NCI-H146 (cell line): ENCODE results near the gene STARD9.
A peak's percentile ranks its signal among the peaks of the same experiment; 100 is the strongest.
"Not testable (repeated sequence)": the region's sequence is repeated elsewhere in the genome, so short reads cannot be mapped to it uniquely, and the experiment has no call there.

Experiments used
- DNase-seq: peaks from one replicate; lab custom pipeline; 2025; lab: John Stamatoyannopoulos, UW

Gene STARD9

DNA sequence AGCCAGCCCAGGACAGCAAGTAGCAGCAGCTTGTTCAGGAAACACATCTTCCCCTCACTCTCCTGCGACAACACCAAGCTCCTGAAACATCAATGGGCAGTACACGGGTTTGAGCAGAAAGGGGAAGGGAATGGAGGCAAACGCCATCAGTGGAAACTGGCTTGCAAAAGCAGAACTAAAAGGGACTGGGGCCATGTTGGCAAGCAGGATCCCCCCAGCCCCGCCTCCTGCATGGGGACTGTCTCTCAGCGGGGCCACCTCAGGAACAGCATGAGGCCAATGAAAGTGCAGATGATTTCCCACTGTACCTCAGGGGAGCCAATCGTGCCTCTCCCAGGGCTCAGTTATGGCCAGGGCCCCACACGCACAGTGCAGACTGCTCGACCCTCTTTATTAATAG, 154.7 kb downstream of the STARD9 start:
- DNase-seq, result no peak

DNA sequence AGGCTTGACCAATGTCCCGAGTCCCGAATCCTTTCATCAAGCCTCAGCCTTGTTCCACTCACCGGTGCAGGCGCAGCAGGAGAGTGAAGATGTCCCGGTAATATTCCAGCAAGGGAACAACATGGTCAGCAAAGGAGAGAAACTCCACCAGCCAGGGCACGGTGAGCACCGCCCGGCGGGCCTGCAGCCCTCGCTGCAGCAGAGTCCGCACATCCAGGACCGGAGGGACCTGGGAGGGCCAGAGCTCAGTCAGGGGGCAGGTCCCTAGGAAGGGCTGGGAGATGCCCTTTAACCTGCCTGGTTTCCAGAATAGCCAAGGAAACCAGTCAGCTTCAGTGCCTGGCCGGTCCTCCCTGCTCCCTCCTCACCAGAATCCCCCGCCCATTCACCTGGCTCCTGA, 155.1 kb downstream of the STARD9 start:
- no peak for DNase-seq

DNA sequence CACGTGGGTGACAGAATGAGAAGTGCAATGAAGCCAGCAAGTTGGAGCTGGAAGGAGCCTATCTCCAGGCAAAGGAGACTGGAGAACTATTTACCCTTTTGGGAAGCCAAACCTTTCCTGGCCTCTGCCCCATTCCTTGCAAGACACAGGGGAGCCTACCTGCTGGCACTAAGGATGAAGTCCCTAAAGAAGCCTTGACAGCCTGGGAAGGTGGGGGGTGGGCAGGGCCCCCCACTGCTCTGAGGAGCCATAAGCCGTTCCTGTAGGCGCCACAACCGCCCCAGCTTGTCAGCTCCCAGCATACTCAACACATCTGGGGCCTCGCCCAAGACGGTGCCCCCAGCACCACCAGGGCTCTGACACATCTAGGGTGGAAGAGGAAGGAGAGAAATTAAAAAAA, 156.1 kb downstream of the STARD9 start:
- no peak for DNase-seq

- DNase-seq, result no peak
Observed at GRCh38 chr15:42732095-42732827, 156.9 kb downstream of the STARD9 start.

DNA sequence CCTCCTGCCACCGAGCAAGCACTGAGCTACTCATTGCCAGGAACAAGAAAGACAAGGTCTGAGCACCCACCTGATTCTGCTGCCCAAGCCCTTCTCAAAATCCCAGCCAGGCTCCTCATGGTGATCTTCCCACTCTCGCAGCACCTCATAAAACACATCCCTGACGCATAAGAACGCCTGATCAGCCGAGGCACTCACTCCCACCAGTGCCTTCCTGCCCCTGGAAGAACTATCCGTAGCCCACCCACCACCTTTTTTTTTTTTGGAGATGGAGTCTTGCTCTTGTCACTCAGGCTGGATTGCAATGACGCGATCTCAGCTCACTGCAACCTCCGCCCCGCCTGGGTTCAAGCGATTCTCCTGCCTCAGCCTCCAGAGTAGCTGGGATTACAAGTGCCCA, 157.6 kb downstream of the STARD9 start:
- no peak for DNase-seq

- no peak for DNase-seq
Observed at GRCh38 chr15:42734076-42734672, 158.8 kb downstream of the STARD9 start.

DNA sequence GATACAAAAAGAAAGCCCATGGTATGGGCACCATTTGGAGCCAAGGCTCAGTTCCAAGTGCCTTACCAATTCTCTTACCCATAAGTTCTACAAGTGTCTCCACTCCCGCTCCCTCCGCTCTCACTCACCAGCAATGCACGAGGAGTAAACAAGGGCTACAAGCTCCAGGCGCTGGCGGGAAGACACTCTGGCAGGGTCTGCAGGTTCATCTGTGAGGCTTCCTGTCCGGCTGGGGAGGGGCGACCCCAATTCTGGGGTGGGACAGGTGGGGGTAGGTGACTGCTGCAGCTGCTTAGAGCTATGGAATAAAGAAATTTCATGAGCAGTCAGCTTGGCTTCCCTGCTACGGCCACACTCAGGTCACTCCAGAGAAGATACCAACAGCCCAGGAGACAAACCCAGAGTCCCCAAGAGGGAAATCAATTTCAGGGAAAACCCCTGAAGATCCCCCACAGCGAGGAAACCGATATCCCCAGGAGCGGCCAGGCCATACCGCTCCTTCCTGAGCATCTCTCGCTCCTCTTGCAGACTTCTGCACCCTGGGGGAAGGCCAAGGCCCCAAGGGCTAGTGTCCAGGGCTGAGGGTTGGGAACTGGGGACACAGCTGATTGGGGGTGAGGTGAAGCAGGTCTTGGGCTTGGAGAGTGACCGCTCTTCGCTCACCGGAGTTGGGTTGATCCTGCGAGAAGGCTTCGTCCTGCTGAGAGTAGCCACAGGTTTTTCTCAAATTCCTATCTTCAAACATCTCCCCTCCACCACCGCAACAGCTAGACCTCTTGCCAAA, 160.2 kb downstream of the STARD9 start:
- DNase-seq, result no peak

GRCh38 chr15:42736178-42736792, 160.9 kb downstream of the STARD9 start:
- DNase-seq, result peak; percentile 20

DNA sequence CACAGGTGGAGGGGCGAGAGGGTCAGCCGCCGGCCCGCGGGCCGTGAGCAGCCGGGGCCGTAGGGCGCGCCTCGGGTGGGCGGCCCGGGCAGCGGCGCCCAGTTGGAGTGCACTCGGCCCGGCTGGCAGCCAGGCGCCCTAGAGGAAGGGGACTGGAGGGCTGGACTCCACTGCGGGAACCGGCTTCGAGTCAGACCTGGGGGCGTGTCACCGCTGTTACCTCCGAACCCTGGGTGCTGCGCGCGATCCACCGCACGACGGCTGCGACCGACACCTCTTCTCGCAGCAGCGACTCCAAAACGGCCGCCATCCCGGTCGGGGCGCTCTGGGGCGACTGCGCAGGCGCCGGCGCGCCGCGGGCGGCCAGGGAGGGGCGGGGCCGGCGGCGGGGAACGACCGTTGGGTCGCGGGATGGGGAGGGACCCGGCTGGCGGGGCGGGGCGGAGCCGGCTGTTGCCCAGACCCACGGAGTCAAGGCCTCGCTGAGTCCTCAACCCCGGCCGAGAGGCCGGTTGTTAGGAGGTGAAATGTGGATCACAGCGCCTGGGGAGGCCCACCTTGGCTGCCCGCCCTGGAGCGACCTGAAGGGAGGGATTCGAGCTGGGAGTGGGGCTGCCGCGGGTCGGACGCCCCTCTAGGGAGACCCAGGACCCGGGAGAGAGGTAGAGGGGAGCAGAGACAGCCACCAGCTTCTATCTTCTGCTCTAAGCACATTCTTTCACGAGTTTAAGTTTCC, 161.6 kb downstream of the STARD9 start, which contains the start of gene CDAN1:
TSS of gene CDAN1 (minus strand) at position 336 of the 736 bp plus-strand sequence. CDS start at position 310, 26 bp downstream.
- DNase-seq, result peak; percentile 75

DNA sequence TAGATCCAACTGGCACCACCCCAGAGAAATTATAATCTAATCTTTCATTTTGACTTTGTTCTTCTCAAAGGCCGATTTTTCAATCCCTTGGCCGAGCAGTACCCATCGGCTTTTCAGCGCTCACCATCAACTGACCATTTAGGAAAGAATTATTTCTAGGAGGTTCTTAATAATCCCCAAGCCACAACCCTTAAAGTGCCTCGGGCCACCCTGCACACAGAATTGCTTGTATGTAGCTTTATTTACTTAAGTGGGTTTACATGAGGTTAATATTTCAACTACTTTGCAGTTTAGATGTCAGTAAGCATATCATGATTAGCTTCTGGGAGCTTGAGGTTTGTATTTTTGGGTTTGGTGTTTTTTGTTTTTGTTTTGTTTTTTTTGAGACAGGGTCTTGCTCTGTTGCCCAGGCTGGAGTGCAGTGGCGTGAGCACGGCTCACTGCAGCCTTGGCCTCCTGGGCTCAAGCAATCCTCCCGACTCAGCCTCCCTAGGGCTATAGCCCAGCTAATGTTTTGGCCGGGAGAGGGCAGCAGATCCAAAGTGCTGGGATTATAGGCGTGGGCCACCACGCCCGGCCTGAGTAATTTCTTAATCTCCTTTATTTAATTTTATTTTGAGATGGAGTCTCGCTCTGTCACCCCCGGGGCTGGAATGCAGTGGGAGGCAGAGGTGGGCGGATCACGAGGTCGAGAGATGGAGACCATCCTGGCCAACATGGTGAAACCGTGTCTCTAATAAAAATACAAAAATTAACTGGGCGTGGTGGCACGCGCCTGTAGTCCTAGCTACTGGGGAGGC, 162.3 kb downstream of the STARD9 start:
- DNase-seq, result peak; percentile 3

GRCh38 chr15:42741710-42742109, 166.3 kb downstream of the STARD9 start:
- DNase-seq, result no peak

DNA sequence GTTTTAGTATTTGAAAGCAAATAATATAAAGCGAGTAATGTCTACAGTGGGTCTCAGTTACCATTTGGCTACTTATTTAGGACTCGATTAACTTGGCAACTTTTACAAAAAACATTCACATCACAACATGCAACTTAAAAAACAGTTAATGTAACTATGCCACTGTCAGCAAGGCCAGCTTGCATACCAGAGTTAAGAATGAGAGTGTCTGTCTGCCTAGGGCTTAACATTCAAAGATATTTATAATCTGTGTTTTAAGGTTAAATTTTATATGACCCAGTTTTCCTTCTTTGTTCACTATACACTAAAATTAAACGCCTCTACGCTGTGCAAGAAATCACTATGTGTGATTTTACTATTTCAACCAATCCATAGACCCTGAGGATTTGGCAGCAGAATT, 166.7 kb downstream of the STARD9 start:
- DNase-seq, result no peak

DNA sequence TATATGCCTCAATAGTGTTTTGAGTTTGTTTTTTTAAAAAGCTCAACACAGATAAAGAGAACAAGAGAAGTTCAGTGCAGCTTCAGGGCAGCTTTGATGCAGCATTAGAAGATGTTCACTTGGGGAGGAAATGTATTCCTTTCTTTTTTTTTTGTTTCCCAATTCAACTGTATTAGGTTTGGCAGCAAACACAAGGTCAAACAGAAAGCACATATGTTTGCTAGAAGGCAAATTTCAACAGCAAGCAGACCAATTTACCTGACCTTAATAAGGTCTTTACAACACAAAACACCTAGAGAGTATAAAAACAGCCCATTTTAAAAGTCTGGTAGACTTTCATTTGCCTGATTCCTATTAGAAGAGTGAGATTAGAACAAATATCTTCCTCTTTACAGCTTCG, 168.8 kb downstream of the STARD9 start:
- no peak for DNase-seq

GRCh38 chr15:42749266-42749665, 173.9 kb downstream of the STARD9 start:
- no peak for DNase-seq

- no peak for DNase-seq
Observed at GRCh38 chr15:42750306-42750705, 174.9 kb downstream of the STARD9 start.

DNA sequence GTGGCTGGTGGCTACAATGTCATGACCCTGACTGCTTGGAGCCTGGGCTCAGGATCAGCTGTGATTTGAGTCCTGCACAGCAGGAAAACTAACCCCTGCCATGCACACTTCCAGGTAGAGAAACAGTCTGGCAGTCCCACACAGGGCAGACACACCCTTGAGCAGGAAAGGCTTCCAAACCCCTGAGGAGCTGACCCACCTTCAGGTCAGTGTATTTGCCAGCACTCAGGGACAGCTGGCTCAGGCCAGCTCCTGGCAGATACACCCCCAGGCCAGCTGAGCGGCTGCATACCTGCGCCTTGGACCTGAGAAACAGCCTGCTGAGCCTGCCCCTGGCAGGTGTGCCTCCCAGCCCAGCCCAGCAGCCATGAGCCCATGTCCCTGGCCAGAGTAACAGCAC, 183.7 kb downstream of the STARD9 start:
- DNase-seq, result peak; percentile 27

DNA sequence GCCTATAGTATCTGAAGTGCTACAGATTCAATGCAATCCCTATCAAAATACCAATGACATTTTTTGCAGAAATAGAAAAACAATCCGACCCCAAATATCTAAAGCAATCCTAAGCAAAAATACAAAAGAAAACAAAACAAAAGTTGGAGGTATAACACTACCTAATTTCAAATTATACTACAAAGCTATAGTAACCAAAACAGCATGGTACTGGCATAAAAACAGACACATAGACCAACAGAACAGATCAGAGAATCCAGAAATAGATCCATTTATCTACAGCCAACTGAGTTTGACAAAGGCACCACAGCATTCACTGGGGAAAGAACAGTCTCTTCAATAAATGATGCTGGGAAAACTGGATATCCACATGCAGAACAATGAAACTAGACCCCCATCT, 185.4 kb downstream of the STARD9 start:
- no peak for DNase-seq

- not testable (repeated sequence) for DNase-seq
Observed at GRCh38 chr15:42761813-42762212, 186.4 kb downstream of the STARD9 start.

- not testable (repeated sequence) for DNase-seq
Observed at GRCh38 chr15:42764154-42764731, 188.8 kb downstream of the STARD9 start.

DNA sequence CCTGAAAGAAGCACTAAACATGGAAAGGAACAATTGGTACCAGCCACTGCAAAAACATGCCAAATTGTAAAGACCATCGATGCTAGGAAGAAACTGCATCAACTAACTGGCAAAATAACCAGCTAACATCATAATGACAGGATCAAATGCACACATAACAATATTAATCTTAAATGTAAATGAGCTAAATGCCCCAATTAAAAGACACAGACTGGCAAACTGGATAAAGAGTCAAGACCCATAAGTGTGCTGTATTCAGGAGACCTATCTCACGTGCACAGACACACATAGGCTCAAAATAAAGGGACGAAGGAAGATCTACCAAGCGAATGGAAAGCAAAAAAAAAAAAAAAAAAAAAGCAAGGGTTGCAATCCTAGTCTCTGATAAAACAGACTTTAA, 190.7 kb downstream of the STARD9 start:
- not testable (repeated sequence) for DNase-seq
